ENCODE data around the gene SELENBP1.

DNA sequence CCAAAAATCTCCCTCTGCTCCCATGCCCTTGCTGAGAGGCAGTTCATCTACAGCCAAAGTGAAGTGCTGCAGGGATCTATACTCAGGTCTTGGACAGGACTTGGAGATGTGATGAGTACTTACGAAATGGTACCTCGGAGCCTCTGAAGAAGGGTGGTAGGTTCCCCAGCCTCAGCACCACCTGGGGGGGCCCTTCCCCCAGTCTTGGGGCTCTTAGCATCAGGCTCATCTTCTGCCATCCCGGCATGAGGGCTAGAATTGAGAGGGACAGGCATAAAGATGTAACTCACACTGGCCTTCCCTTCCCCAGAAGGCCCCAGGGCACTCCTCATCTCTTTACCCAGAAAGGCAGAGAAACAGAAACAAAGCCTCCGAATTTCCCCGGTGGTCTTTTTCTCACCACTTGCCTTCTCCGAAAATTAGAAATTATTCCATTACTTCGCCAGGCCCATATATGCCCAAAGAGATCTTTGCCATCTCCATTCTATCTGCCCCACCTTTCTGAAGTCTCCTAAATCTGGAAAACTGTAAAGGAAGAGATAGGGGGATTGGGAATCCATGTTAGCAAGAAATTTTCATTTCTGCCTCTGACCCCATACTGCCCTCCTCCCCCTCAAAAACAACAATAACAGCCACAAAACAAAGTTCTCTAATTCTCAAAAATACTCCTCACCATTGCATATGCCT lies 26.3 kb downstream of the SELENBP1 start:
- TF ChIP-seq, protein P1, sequence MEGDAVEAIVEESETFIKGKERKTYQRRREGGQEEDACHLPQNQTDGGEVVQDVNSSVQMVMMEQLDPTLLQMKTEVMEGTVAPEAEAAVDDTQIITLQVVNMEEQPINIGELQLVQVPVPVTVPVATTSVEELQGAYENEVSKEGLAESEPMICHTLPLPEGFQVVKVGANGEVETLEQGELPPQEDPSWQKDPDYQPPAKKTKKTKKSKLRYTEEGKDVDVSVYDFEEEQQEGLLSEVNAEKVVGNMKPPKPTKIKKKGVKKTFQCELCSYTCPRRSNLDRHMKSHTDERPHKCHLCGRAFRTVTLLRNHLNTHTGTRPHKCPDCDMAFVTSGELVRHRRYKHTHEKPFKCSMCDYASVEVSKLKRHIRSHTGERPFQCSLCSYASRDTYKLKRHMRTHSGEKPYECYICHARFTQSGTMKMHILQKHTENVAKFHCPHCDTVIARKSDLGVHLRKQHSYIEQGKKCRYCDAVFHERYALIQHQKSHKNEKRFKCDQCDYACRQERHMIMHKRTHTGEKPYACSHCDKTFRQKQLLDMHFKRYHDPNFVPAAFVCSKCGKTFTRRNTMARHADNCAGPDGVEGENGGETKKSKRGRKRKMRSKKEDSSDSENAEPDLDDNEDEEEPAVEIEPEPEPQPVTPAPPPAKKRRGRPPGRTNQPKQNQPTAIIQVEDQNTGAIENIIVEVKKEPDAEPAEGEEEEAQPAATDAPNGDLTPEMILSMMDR (IDR thresholded peaks at IDR 0.05; ENCODE audit: low read depth, low read length, poor library complexity, severe bottlenecking), result peak; percentile 11
- TF ChIP-seq EZH2phosphoT487 (IDR thresholded peaks at IDR 0.05; ENCODE audit: borderline replicate concordance, low read length), result no peak

All from DOHH2 (cell line).